Vagina (tissue), 1 donor: ENCODE data around the gene C12orf60. TPM values are rescaled to one million over a fixed set of nuclear protein-coding genes. Genes with fewer than 3 reads are reported as not detected.

Experiments used
- total RNA-seq: library from RNA; depleted of rRNA; stranded (reverse); fragments of >200 nt; gene quantifications from one replicate; pipeline ENCODE4 v1.2.3, GENCODE V29; 2016

The C12orf60 gene
- total RNA-seq, 1 donor from 2014 or later: 0.74 TPM

Other genes starting within 250 kb of the C12orf60 start
- gene PLBD1, start 235.8 kb upstream of the C12orf60 start, total RNA-seq: 29.0 TPM
- gene GUCY2C, start 107.1 kb upstream of the C12orf60 start, total RNA-seq: 0.74 TPM
- 12.8 TPM for gene WBP11, start 192 bp upstream of the C12orf60 start, total RNA-seq
- not detected for gene SMCO3, start 10.5 kb downstream of the C12orf60 start, total RNA-seq
- 0.98 TPM for gene ART4, start 39.9 kb downstream of the C12orf60 start, total RNA-seq
- gene MGP, start 82.2 kb downstream of the C12orf60 start, total RNA-seq: 1,065 TPM
- 2.2 TPM for gene ERP27, start 134.9 kb downstream of the C12orf60 start, total RNA-seq
- 153 TPM for gene ARHGDIB, start 157.9 kb downstream of the C12orf60 start, total RNA-seq
- not detected for gene PDE6H, start 169.4 kb downstream of the C12orf60 start, total RNA-seq